Measurements from ENCODE around the gene SPAG16. TPM values are rescaled to one million over a fixed set of nuclear protein-coding genes. Genes with fewer than 3 reads are reported as not detected.

Gene SPAG16
- total RNA-seq, 1 donor from 2014 or later = 18.1 TPM

DNA sequence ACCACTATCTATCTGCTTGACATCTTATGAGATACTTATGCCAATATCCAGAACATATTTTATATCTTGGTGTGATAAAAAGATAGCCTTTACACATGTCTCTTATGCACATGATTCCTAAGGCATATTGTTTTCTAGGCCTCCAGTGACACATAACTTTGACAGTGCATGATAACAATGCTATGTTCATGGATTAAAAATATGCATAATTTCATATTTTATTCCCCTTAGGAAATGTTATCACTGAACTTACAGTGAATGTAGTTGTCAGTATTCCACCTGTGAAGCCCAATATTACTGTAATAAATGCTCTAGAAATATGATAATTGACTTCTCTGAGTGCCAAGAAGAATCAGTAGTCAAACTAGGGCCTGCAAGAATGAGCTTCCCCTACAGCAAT lies 532.3 kb downstream of the SPAG16 start:
- H3K36me3 Mint-ChIP-seq (ENCODE audit: unreplicated experiment) = no peaks in the 10 kb centered on the region
- H3K27me3 Mint-ChIP-seq (ENCODE audit: unreplicated experiment) = no peaks in the 10 kb centered on the region
- no peak for TF ChIP-seq CTCF (IDR thresholded peaks at IDR 0.05; ENCODE audit: partially characterized antibody, unreplicated experiment)
- no peak for DNase-seq
- no peaks in the 10 kb centered on the region for H3K9me3 Mint-ChIP-seq (ENCODE audit: unreplicated experiment)
- no peak overlapping the region for H3K27ac Mint-ChIP-seq (ENCODE audit: unreplicated experiment)
- no peaks in the 10 kb centered on the region for H3K4me1 Mint-ChIP-seq (ENCODE audit: low read depth, unreplicated experiment)
- no peak overlapping the region for H3K4me3 Mint-ChIP-seq (ENCODE audit: unreplicated experiment)

GRCh38 chr2:213818436-213818835 lies 534.2 kb downstream of the SPAG16 start:
- Mint-ChIP-seq H3K9me3 (ENCODE audit: unreplicated experiment) (no peaks in the 10 kb centered on the region), H3K27me3 (ENCODE audit: unreplicated experiment) (no peaks in the 10 kb centered on the region), H3K36me3 (ENCODE audit: unreplicated experiment) (no peaks in the 10 kb centered on the region), H3K4me1 (ENCODE audit: low read depth, unreplicated experiment) (no peaks in the 10 kb centered on the region), H3K4me3 (ENCODE audit: unreplicated experiment) (no peak overlapping the region), H3K27ac (ENCODE audit: unreplicated experiment) (no peak overlapping the region)
- no peak for DNase-seq
- TF ChIP-seq CTCF (IDR thresholded peaks at IDR 0.05; ENCODE audit: partially characterized antibody, unreplicated experiment) = no peak

DNA sequence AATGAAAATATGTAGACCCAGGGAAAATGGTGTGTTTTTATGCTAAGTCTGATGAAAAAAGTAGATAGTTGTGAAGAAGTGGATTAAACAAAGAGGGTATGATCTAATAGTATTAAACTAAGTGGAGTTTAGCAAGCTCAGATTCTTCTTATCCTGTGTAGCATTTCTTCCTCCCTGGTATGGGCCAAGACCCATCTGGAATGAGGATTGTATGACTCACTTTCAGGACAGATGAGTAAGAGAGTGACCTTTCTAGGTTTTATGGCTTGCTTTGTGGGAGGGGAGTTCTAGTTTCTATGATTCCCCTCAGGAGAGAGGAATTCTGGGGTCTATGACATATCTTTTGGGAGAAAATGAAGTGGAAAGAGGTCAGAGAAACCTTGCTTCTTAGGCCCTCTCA lies 550.1 kb downstream of the SPAG16 start:
- H3K36me3 Mint-ChIP-seq (ENCODE audit: unreplicated experiment) = no peaks in the 10 kb centered on the region

DNA sequence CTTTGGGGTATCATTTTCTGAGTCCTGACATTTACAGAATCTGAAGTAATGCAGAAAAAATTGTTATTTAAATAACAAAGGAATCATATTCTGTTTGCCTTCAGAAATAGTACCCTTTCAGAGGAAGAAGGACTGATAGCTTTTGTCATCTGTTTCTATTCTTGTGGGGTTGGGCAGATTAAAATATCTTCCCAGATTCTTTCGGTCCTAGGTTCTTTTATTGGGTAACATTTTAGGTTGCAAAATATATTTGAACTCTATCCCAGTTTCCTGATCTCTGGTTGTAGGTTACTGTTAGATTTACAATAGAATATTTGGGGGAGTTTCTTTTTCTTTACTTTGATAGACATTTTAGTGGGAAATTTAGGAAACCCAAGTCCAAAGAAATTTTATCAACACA lies 550.5 kb downstream of the SPAG16 start:
- H3K27ac Mint-ChIP-seq (ENCODE audit: unreplicated experiment) = no peak overlapping the region
- no peak for TF ChIP-seq CTCF (IDR thresholded peaks at IDR 0.05; ENCODE audit: partially characterized antibody, unreplicated experiment)
- no peaks in the 10 kb centered on the region for H3K36me3 Mint-ChIP-seq (ENCODE audit: unreplicated experiment)

More for the DNA sequence above, 550.1 kb downstream of the SPAG16 start:
- TF ChIP-seq CTCF (IDR thresholded peaks at IDR 0.05; ENCODE audit: partially characterized antibody, unreplicated experiment) = no peak
- no peaks in the 10 kb centered on the region for H3K4me1 Mint-ChIP-seq (ENCODE audit: low read depth, unreplicated experiment)
- no peak for DNase-seq
- no peaks in the 10 kb centered on the region for H3K27me3 Mint-ChIP-seq (ENCODE audit: unreplicated experiment)
- H3K4me3 Mint-ChIP-seq (ENCODE audit: unreplicated experiment) = no peak overlapping the region
- H3K9me3 Mint-ChIP-seq (ENCODE audit: unreplicated experiment) = no peaks in the 10 kb centered on the region
- no peak overlapping the region for H3K27ac Mint-ChIP-seq (ENCODE audit: unreplicated experiment)

GRCh38 chr2:213846856-213847255 lies 562.6 kb downstream of the SPAG16 start:
- H3K27me3 Mint-ChIP-seq (ENCODE audit: unreplicated experiment) = no peaks in the 10 kb centered on the region
- H3K27ac Mint-ChIP-seq (ENCODE audit: unreplicated experiment) = no peak overlapping the region
- H3K9me3 Mint-ChIP-seq (ENCODE audit: unreplicated experiment) = no peaks in the 10 kb centered on the region
- no peak overlapping the region for H3K4me3 Mint-ChIP-seq (ENCODE audit: unreplicated experiment)
- H3K4me1 Mint-ChIP-seq (ENCODE audit: low read depth, unreplicated experiment) = no peaks in the 10 kb centered on the region
- no peaks in the 10 kb centered on the region for H3K36me3 Mint-ChIP-seq (ENCODE audit: unreplicated experiment)
- no peak for DNase-seq
- TF ChIP-seq CTCF (IDR thresholded peaks at IDR 0.05; ENCODE audit: partially characterized antibody, unreplicated experiment) = no peak

More for the DNA sequence above, 550.5 kb downstream of the SPAG16 start:
- Mint-ChIP-seq H3K9me3 (ENCODE audit: unreplicated experiment) (no peaks in the 10 kb centered on the region), H3K27me3 (ENCODE audit: unreplicated experiment) (no peaks in the 10 kb centered on the region), H3K4me3 (ENCODE audit: unreplicated experiment) (no peak overlapping the region), H3K4me1 (ENCODE audit: low read depth, unreplicated experiment) (no peaks in the 10 kb centered on the region)
- no peak for DNase-seq
